ENCODE results near the gene KCNH1.

KCNH1 gene

DNA sequence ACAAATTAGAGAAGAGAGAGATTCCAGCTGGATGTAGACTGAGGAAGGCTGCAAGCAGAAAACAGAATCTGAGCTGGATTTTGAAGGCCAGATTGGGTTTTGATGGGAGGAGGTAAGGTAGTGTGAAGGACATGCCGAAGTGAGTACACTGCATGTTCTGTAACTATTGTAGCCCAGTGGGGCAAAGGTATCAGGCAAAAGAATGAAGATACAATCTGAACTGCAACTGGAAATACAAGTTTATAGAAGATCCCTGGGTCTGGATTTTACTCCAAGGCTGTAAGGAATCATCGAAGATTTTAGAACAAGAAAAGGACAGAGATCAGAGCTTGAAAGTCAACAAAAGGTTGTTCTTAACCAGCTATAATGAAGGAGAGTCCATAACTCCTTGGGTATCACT is 382.0 kb downstream of the KCNH1 start:
- TF ChIP-seq, protein P1, sequence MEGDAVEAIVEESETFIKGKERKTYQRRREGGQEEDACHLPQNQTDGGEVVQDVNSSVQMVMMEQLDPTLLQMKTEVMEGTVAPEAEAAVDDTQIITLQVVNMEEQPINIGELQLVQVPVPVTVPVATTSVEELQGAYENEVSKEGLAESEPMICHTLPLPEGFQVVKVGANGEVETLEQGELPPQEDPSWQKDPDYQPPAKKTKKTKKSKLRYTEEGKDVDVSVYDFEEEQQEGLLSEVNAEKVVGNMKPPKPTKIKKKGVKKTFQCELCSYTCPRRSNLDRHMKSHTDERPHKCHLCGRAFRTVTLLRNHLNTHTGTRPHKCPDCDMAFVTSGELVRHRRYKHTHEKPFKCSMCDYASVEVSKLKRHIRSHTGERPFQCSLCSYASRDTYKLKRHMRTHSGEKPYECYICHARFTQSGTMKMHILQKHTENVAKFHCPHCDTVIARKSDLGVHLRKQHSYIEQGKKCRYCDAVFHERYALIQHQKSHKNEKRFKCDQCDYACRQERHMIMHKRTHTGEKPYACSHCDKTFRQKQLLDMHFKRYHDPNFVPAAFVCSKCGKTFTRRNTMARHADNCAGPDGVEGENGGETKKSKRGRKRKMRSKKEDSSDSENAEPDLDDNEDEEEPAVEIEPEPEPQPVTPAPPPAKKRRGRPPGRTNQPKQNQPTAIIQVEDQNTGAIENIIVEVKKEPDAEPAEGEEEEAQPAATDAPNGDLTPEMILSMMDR (IDR thresholded peaks at IDR 0.05; ENCODE audit: low read depth, low read length) = no peak
- in situ Hi-C loops (cut with HindIII; ENCODE audit: low sequenced_read_pairs) = no loop called here
- DNase-seq (ENCODE audit: low read depth, low spot score) = no peak
- no peak overlapping the region for H3K4me3 ChIP-seq (ENCODE audit: low read depth, low read length)

DNA sequence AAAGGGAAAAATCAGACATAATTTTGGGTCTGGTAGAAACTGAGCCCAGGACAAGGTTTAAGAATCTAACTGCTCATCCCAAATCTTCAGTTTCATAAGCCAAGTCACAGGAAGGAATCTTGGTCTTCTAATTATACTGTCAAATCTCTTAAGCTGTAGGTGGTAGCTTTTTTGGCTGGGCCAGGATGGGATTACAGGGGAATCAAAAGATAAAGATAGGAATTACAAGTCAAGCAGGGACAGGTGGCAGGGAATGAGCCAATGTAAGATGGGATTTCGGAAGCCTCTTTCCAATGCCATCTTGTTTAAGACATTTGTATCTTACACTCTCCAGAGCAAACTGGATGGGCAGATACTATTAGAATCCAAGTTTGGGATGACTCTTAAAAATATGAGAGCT is 383.5 kb downstream of the KCNH1 start:
- no peak overlapping the region for H3K4me3 ChIP-seq (ENCODE audit: low read depth, low read length)
- DNase-seq (ENCODE audit: low read depth, low spot score) = no peak
- TF ChIP-seq, protein P1 (IDR thresholded peaks at IDR 0.05; ENCODE audit: low read depth, low read length) = no peak
- in situ Hi-C loops (cut with HindIII; ENCODE audit: low sequenced_read_pairs) = no loop called here

DNA sequence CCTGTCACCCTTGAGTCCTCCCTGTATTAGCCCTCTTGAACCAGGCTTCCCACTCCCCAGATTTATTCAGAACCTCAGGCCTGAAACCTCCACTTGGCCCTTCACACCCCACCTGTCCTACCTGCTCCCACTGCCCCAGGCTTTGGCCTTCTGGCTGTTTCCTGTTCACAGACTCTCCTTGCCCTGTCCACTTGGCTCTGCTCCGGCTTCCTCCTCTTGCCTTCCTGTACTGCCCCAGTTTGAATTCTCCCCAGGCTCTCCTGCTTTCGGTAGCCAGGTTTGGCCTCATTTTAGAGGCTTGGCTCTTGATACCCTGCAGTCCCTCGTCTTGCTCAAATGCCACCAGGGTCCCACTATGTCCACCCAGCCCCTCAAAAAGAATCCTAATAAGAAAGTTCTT is 385.2 kb downstream of the KCNH1 start:
- TF ChIP-seq, protein P1 (IDR thresholded peaks at IDR 0.05; ENCODE audit: low read depth, low read length) = no peak
- H3K4me3 ChIP-seq (ENCODE audit: low read depth, low read length) = no peak overlapping the region
- in situ Hi-C loops (cut with HindIII; ENCODE audit: low sequenced_read_pairs) = no loop called here
- no peak for DNase-seq (ENCODE audit: low read depth, low spot score)

DNA sequence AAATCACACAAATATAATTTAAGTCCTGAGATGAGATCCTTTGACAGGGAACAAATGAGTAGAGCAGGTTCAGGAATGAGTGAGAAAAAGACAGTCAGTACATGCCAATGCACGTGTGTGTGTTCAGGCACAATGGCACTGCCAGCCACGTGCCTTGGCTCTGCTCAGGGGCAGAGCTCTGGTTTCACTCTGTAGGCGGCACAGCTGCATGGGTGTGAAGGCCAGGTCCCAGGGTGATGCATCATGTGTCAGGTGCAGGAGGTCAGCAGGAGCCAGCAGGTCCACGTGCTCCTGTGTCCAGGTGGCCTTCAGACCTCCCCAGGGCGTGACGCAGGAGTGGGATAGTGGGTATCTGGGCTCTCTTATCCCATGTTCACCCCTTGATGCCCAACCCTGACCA is 386.1 kb downstream of the KCNH1 start:
- in situ Hi-C loops (cut with HindIII; ENCODE audit: low sequenced_read_pairs) = no loop called here
- DNase-seq (ENCODE audit: low read depth, low spot score) = no peak
- no peak overlapping the region for H3K4me3 ChIP-seq (ENCODE audit: low read depth, low read length)
- TF ChIP-seq, protein P1 (IDR thresholded peaks at IDR 0.05; ENCODE audit: low read depth, low read length) = no peak

DNA sequence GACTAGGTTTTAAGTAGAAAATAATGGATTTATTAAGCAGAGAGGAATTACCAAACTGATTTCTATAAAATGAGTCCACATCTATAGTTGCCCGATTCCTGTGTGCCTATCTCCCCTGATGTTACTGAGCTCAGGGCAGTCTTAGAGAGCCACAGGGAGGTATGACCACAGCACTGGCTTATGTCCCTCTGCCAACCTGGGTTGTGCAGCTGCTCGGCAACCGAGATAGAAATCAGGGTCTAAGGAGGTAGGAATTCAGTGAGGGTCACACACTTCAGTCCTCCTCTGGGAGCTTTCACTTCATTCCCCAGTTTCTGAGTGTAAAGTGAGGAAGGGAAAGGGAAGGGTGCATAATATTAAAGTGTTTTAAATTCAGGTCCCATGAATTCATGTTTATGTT is 386.8 kb downstream of the KCNH1 start:
- no peak overlapping the region for H3K4me3 ChIP-seq (ENCODE audit: low read depth, low read length)
- TF ChIP-seq, protein P1 (IDR thresholded peaks at IDR 0.05; ENCODE audit: low read depth, low read length) = no peak
- DNase-seq (ENCODE audit: low read depth, low spot score) = no peak
- in situ Hi-C loops (cut with HindIII; ENCODE audit: low sequenced_read_pairs) = no loop called here

DNA sequence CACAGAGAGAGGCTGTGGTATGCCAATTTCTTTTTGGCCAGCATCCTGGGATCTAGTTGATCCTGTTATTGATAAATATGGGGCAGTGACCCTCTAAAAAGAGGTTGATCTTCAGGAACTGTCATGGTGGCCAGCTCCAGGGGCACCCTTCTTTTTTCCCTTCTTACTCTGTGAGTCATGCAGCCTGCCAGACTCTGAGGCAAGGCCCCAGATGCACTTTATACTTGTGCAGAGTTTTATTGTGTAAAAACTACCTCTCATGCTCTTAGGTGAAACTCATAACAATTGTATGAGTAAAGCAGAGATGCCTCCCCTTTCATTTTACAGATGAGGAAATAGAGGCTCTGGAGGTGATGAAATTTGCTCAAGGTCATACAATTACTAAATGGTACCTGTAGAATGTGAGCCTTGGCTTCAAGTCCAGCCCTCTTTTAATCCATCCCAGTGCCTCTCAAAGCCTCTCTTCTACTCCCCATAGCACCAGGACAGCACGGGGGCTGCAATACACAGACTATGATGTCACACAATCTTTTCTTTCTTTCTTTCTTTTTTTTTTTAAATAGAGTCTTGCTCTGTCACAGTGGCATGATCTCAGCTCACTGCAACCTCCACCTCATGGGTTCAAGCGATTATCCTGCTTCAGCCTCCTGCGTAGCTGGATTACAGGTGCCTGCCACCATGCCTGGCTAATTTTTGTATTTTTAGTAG is 387.8 kb downstream of the KCNH1 start:
- H3K4me3 ChIP-seq (ENCODE audit: low read depth, low read length) = no peak overlapping the region
- in situ Hi-C loops (cut with HindIII; ENCODE audit: low sequenced_read_pairs) = no loop called here
- TF ChIP-seq, protein P1 (IDR thresholded peaks at IDR 0.05; ENCODE audit: low read depth, low read length) = no peak
- DNase-seq (ENCODE audit: low read depth, low spot score) = no peak
